T-helper 22 cell (primary cell): ENCODE data around the gene ADAMTS18.

Experiments used
- DNase-seq: peaks from one replicate; pipeline ENCODE4 v3.0.0-alpha.2; 2020; ENCODE audit warnings: low read depth

Gene ADAMTS18

GRCh38 chr16:77434022-77434529, 758 bp downstream of the ADAMTS18 start:
- no peak for DNase-seq

DNA sequence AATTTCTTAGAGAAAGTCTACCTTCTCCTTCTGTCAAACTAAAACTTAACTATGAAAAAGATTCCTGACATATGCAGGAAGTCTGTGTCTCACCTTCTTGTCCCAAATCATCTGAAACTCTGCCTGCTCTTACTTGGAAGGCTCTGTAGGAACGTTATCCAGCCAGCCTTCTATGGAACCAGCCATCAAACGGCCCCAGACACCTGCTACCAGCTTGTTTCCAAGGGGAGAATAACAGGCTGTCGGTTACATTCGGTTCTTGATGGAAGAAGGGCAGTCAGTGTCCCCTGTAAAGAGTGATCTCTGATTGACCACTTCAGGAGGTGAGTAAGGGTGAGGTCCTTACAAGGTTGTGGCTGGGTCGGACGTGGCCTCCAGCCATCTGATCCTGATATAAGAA, 1.7 kb downstream of the ADAMTS18 start:
- DNase-seq = no peak

DNA sequence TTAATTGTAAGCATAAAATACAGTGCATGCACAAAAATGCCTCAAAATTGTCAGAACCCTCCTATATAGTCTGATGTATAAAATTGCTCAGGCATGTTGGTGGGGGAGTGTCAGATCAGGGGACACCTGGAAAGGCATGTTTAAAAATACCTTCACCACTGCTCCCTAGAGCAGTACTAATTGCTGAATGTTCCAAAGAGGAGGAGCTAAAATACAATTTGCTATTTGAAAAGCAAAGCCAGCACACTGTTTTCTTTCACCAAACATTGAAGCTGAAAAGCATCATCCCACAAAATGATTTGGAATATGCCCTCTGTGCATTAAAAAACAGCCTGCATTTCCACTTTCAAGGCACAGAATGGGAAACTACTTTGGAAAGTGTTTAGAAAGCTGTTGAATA, 2.6 kb downstream of the ADAMTS18 start:
- DNase-seq = no peak

GRCh38 chr16:77430787-77431585, 3.8 kb downstream of the ADAMTS18 start:
- no peak for DNase-seq

DNA sequence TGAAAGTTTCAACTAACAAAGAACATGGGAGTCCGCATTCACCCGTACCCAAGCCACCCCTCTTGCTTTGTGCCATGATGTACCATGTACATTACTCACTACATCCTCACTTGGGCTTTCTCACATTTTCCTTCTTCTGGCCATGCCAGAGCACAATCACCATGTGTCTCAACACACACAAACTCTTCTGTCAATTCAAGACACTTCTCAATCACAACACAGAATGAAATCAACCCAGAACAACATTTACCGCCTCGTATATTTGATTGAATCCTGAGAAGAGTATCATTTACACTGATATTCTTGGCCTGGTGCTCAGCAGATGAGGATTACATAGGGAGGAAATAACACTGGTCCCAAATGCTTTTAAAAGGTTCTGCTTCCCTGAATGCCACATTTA, 4.5 kb downstream of the ADAMTS18 start:
- DNase-seq = no peak

DNA sequence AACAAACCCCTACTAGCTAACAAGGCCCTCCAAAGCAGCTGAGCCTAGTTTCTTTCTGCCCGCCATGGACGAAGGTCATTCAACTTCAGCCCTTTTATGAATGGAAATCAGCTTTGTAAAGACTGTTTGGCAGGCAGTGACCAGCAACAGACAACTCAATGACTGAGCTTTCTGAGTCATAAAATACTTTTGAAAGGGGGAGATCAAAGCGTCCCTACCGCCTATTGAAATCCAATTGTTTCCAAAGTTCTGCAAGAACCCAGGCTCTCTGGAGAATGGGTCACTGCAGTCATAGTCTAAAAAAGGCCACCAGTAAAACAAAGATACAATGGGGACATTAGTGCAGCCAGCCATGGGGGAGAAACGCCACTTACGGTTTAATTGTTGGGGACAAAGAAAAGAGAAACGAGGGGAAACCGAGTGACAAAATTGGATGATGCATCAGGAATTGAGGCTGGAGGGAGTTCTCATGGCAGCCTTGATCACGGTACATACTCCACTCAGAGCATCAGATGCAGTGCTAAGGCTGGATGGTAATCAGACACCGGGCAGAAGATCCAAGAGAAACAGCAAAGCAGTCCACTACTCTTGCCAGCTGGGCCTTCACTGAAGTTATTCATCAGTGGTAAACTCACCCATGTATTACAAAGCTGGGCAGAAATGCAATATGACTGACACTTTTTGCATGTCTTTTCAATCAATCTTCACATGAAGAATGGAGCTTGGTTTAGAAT, 9.8 kb downstream of the ADAMTS18 start:
- DNase-seq = no peak

DNA sequence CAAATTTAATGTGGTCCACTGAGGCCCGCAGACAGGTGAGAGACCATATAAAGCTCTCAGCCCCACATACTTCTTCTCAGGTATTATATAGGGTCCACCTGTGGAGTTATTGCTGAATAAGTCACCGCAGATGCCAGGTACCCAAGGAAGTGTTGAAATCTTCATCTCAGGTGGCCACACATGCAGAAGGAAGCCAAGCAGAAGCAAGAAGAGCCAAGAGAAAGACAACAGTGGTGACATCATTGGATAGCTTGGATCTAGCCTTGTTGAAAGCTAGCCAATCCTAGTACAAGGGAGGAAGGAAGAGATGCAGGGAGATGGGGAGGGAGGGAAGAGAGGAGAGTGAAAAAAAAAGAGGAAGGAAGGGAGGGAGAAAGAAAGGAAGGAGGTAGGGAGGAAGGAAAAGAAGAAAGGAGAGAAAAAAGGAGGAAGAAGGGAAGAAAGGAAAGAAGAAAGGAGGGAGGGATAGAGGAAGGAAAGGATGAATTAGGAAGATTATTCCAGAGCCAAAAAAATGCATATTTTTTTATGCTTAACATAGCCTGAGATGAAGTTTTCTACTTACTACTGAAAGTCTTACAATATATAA, 12.5 kb downstream of the ADAMTS18 start:
- no peak for DNase-seq

- DNase-seq = no peak
These were observed 17.8 kb downstream of the ADAMTS18 start for GRCh38 chr16:77416939-77417480.

DNA sequence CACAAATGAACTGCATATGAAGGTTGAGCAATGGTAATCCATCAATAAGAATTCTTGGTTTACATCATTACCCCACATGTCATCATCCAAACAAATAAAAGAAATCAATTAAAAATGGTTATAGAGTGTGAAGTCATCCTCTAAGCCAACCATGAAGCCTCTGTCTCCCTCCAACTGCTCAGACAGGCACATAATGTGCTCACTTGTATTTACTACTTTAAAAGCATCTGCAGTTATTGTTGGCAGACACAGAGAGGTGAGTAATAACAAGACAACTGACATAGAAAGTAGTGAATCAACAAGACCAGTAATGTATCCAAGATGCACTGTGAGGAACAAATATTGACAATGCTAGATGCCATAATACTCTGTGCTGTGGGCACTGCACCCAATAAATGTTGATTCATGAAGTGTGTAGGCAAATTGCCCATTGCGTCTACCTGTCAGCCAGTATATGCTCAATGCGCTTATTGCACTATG, 20.0 kb downstream of the ADAMTS18 start:
- no peak for DNase-seq

- DNase-seq = no peak
These were observed 24.4 kb downstream of the ADAMTS18 start for GRCh38 chr16:77410449-77410848.

DNA sequence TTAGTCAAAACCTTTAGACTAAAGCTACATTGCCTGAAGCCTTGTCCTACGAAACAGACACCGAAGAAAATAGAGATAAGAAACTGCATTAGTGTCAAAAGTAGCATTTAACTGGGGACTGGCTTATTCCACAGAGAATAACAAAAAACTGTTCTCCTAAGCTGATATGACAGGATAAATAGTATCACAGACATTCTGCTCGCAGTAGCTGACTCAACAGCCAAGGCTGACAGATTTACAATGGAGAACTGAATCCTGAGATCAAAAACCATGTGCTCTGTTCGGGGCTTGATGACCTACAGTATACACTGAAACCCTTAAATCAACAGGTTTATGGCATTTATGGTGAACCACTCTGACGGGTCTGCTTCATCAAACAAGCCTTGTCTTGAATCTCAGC, 25.5 kb downstream of the ADAMTS18 start:
- DNase-seq = no peak

DNA sequence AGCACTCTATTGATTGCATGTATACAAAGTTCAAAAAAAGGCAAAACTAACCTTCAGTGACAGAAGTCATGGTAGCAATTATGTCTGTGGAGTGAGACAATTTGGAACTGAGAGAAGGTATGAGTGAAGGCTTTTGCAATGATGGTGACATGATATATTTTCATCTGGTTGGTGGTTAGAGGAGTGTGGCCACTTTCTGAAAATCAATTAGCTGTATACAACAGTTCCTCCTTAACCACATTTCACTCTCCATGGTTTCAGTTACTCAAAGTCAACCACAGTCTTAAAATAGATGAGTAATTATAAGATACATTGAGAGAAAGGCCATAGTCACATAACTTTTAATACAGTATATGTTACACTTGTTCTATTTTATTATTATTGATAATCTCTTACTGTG, 26.2 kb downstream of the ADAMTS18 start:
- no peak for DNase-seq

GRCh38 chr16:77406680-77407079, 28.2 kb downstream of the ADAMTS18 start:
- DNase-seq = no peak

DNA sequence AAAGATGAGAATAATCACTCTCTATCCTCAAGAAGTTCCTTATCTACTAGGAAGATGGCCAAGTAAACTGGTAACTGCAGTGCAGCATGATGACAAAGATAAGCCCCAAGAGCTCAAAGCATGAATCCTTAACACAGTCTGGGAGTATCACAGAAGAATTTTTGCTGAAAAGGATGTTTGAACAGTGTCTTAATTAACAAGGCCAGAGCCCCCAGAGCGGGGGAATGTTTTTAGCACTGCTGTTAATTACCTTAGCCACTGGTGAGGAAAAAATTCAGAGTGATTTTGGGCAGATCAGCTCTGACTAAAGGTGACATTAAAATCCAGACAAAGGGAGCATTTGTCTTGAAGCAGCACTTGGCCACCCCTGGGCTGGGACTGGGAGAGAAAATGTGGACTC, 30.1 kb downstream of the ADAMTS18 start:
- no peak for DNase-seq

- DNase-seq = no peak
These were observed 31.1 kb downstream of the ADAMTS18 start for GRCh38 chr16:77403732-77404131.

GRCh38 chr16:77402672-77403071, 32.2 kb downstream of the ADAMTS18 start:
- no peak for DNase-seq

- no peak for DNase-seq
These were observed 32.7 kb downstream of the ADAMTS18 start for GRCh38 chr16:77402118-77402517.

GRCh38 chr16:77399546-77399945, 35.3 kb downstream of the ADAMTS18 start:
- DNase-seq = no peak

- no peak for DNase-seq
These were observed 35.8 kb downstream of the ADAMTS18 start for GRCh38 chr16:77399066-77399465.

DNA sequence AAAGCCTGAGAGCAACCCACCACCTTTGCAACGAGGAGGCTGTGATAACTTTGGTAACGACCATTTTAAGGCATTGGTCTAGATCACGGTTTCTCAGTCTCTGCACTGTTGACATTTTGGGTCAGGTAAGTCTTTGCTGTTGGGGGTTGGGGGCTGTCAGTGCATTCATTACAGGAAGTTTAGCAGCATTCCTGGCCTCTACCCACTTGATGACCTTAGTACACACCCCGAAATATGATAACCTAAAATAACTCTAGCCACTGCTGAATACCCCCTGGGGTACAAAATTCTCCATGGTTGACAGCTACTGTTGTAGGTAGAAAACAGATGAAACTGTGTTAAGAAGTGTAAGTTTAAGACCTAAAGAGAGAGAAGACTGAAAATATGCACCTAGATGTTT, 36.3 kb downstream of the ADAMTS18 start:
- DNase-seq = no peak

- DNase-seq = no peak
These were observed 38.4 kb downstream of the ADAMTS18 start for GRCh38 chr16:77396461-77396860.

DNA sequence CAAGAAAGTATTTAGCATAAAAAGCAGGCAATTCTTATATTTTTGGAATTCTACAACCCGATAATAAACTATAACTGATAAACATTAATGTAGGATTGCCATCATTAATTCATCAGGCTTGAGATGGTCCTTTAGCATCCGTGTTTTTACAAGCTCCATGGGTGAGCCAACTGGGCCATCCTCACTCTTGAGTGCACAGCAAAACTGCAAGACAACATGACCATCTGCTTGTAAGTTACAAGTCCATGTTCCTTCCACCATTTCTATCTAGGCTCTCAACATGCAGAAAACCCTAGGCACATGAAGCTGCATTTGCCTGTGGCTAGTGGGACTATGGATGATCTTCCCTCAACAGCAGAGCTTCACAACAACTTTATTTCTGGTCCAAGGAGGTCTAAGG, 40.1 kb downstream of the ADAMTS18 start:
- no peak for DNase-seq

- DNase-seq = no peak
These were observed 40.9 kb downstream of the ADAMTS18 start for GRCh38 chr16:77393955-77394354.
